Erythroblast (primary cell): ENCODE data around the gene TOP2B.

Experiments used
- GATA1 ChIP-seq: IDR thresholded peaks from 2 replicates; pipeline ENCODE4 v1.6.1; 2011; ENCODE audit warnings: low read depth, mild to moderate bottlenecking, control low read depth, low read length, moderate library complexity
- POLR2A ChIP-seq: IDR thresholded peaks from 2 replicates; pipeline ENCODE4 v1.6.1; 2011; ENCODE audit warnings: mild to moderate bottlenecking, low read length

DNA sequence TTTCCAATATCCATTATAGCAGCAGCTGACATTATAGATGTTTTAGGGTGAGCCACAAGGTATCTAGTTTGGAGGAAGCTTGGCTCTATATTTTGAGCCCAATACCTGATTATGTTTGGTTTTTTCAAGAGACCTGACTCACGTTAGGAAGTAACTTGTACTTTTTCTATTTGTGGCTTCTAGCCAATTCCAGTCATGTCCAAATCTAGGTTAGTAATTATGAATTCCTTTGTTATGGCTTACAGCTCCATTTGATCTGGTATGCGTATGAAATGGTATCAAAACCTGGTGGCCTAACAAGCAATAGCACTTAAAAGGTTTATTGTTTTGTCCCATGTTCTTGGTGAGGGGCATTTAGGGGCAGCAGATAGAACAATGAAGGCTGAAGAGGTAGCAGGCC lies 115.9 kb downstream of the TOP2B start:
- TF ChIP-seq POLR2A (no peak), GATA1 (no peak)
